Endothelial cell of umbilical vein (primary cell): ENCODE results near the gene RACGAP1. TPM values are rescaled to one million over a fixed set of nuclear protein-coding genes. Genes with fewer than 3 reads are reported as not detected.
"Not testable (repeated sequence)": the region's sequence is repeated elsewhere in the genome, so short reads cannot be mapped to it uniquely, and the experiment has no call there.

Experiments
- BruUV-seq: library from RNA; stranded (reverse); fragments of 400-500 nt; replicated peaks from 2 replicates; lab custom pipeline; 2021; lab: Mats Ljungman, UMichigan
- CTCF ChIA-PET: fragments of 300-600, 350-600 bp; sonication (Branson Sonifier 250); formaldehyde crosslinking; loops from one replicate; lab custom pipeline; 2021; ENCODE audit warnings: antibody characterized with exemption, inconsistent platforms; lab: Charles Lee
- POLR2A ChIA-PET: fragments of 300-600, 350-600 bp; sonication (Branson Sonifier 250); formaldehyde crosslinking; loops from one replicate; lab custom pipeline; 2021; ENCODE audit warnings: antibody characterized with exemption, inconsistent platforms; lab: Charles Lee
- DNase-seq: peaks from one replicate; pipeline ENCODE4 v3.0.0-alpha.2; 2011; ENCODE audit warnings: low read depth, low spot score
- FAIRE-seq: peaks from 2 replicates; lab custom pipeline; 2011; peaks lifted over from hg19 to GRCh38; lab: Jason Lieb, UNC
- H2AFZ ChIP-seq: 2 replicates; pipeline ENCODE4 v1.6.0; 2012; ENCODE audit warnings: low read depth, low read length, control low read depth, inconsistent platforms
- H3K27ac ChIP-seq: 2 replicates; pipeline ENCODE4 v1.5.1; 2011; ENCODE audit warnings: low read depth, mild to moderate bottlenecking, control low read depth, low read length, moderate library complexity; ENCODE audit not compliant: insufficient read depth
- H3K27me3 ChIP-seq, 2 experiments: 2 replicates each; pipeline versions ENCODE4 v1.6.0 to v1.6.1; 2011; ENCODE audit warnings: low read length in 2 of 2, mixed read lengths in 1 of 2; ENCODE audit not compliant: control insufficient read depth in 2 of 2, insufficient read depth in 2 of 2
- H3K36me3 ChIP-seq, 2 experiments: 2 replicates in 1 of 2; 3 replicates in 1 of 2; pipeline ENCODE4 v1.5.1; 2011; ENCODE audit warnings: low read length in 2 of 2, mild to moderate bottlenecking in 1 of 2, moderate library complexity in 1 of 2; ENCODE audit not compliant: control insufficient read depth in 2 of 2, insufficient read depth in 2 of 2; ENCODE audit errors: extremely low read depth in 1 of 2
- H3K4me1 ChIP-seq: 3 replicates; pipeline ENCODE4 v1.5.1; 2011; ENCODE audit warnings: mild to moderate bottlenecking, low read length; ENCODE audit not compliant: control insufficient read depth, insufficient read depth; ENCODE audit errors: extremely low read depth
- H3K4me2 ChIP-seq: 2 replicates; pipeline ENCODE4 v1.6.1; 2011; ENCODE audit warnings: low read length, control low read depth, mixed read lengths; ENCODE audit not compliant: insufficient read depth
- H3K4me3 ChIP-seq, 3 experiments: fragments of 200-600 bp in 1 of 3; sonication (generic), shearing (Covaris generic) in 1 of 3; replicated peaks in 1 of 3; 2 replicates each; pipeline ENCODE4 v1.5.1; 2011 to 2016; ENCODE audit warnings: control low read depth in 3 of 3, low read length in 3 of 3, mild to moderate bottlenecking in 2 of 3, inconsistent platforms in 1 of 3, low read depth in 1 of 3, moderate library complexity in 1 of 3; ENCODE audit not compliant: insufficient read depth in 1 of 3
- H3K79me2 ChIP-seq: 2 replicates; pipeline ENCODE4 v1.6.0; 2012; ENCODE audit warnings: low read length, inconsistent platforms; ENCODE audit not compliant: control insufficient read depth, insufficient read depth
- H3K9ac ChIP-seq: replicated peaks from 2 replicates; pipeline ENCODE3; 2011; ENCODE audit warnings: low read length, control low read depth; ENCODE audit not compliant: insufficient read depth; ENCODE audit errors: extremely low read depth
- H3K9me1 ChIP-seq: replicated peaks from 3 replicates; pipeline ENCODE4 v1.6.0; 2011; ENCODE audit warnings: mild to moderate bottlenecking, low read length; ENCODE audit not compliant: control insufficient read depth, insufficient read depth; ENCODE audit errors: extremely low read depth
- H3K9me3 ChIP-seq: replicated peaks from 2 replicates; pipeline ENCODE4 v1.5.1; 2012; ENCODE audit warnings: low read length, inconsistent platforms; ENCODE audit not compliant: control insufficient read depth, insufficient read depth
- H4K20me1 ChIP-seq: replicated peaks from 2 replicates; pipeline ENCODE3; 2011; ENCODE audit warnings: mild to moderate bottlenecking, low read length; ENCODE audit not compliant: control insufficient read depth, insufficient read depth; ENCODE audit errors: extremely low read depth
- EZH2 ChIP-seq: IDR thresholded peaks from 2 replicates; pipeline ENCODE4 v1.6.1; 2012; ENCODE audit warnings: borderline replicate concordance, low read depth, mild to moderate bottlenecking, moderate library complexity, low read length, inconsistent platforms; ENCODE audit not compliant: severe bottlenecking
- FOS ChIP-seq: IDR thresholded peaks from 2 replicates; pipeline ENCODE4 v1.6.1; 2011; ENCODE audit warnings: mild to moderate bottlenecking, low read length, moderate library complexity, borderline replicate concordance; ENCODE audit not compliant: insufficient read depth
- GATA2 ChIP-seq: IDR thresholded peaks from 2 replicates; pipeline ENCODE4 v1.7.0; 2011; ENCODE audit warnings: low read depth, mild to moderate bottlenecking, moderate library complexity, mixed read lengths, low read length; ENCODE audit not compliant: insufficient read length, insufficient read depth
- JUN ChIP-seq: IDR thresholded peaks from 2 replicates; pipeline ENCODE4 v1.6.1; 2011; ENCODE audit warnings: borderline replicate concordance, low read depth; ENCODE audit not compliant: insufficient read length, insufficient read depth
- MYC ChIP-seq: IDR thresholded peaks from one replicate; pipeline ENCODE4 v1.6.1; 2011; ENCODE audit warnings: mild to moderate bottlenecking, low read depth, low read length
- POLR2A ChIP-seq: IDR thresholded peaks from 2 replicates; pipeline ENCODE4 v1.6.1; 2012; ENCODE audit warnings: low read depth, mild to moderate bottlenecking, control low read depth, low read length
- POLR2AphosphoS5 ChIP-seq: IDR thresholded peaks from 2 replicates; pipeline ENCODE4 v1.6.1; 2012; ENCODE audit warnings: low read depth, mild to moderate bottlenecking, control low read depth, low read length, moderate library complexity; ENCODE audit not compliant: insufficient read depth
- dilution Hi-C: fragments of 300-500 bp; cut with MboI; formaldehyde crosslinking; loops from one replicate; pipeline ENCODE4 v1.15.0; 2019; ENCODE audit warnings: low sequenced_read_pairs; ENCODE audit not compliant: extremely low pct_ligation_motif_present
- intact Hi-C: fragments of 100-400 bp; cut with micrococcal nuclease; formaldehyde crosslinking; loops from one replicate; pipeline ENCODE4 v1.10.0; 2022
- polyA plus RNA-seq, 4 experiments: library from polyadenylated mRNA; depleted of rRNA in 3 of 4; stranded (reverse) in 3 of 4; unstranded in 1 of 4; fragments of >200 nt; gene quantifications; 2 replicates each; pipeline versions ENCODE4 v1.2.1 to v1.2.3, GENCODE V29; 2011 to 2012; ENCODE audit warnings: missing spikeins in 1 of 4
- total RNA-seq: library from RNA; stranded (reverse); gene quantifications from 2 replicates; pipeline ENCODE4 v1.2.3, GENCODE V29; 2021
- TF ChIP-seq, protein P1 (sequence below), 2 donors: IDR thresholded peaks; 1 replicate in 1 of 2; 2 replicates in 1 of 2; pipeline ENCODE4 v1.5.1; 2011; ENCODE audit warnings: low read length in 2 of 2, mild to moderate bottlenecking in 2 of 2, moderate library complexity in 2 of 2, control low read depth in 1 of 2, inconsistent platforms in 1 of 2, low read depth in 1 of 2; ENCODE audit not compliant: insufficient read depth in 1 of 2; ENCODE audit errors: extremely low read depth in 1 of 2
- TF ChIP-seq, protein P2 (sequence below): IDR thresholded peaks from 2 replicates; pipeline ENCODE4 v1.6.1; 2011; ENCODE audit not compliant: insufficient read depth, insufficient read length

The RACGAP1 gene
- total and polyA plus RNA-seq, 2 donors (not counting 3 experiments of a cell fraction or from before 2014, with no cell fraction given) = 16.5 to 56.3 TPM

GRCh38 chr12:50030449-50030848 lies 5.2 kb upstream of the RACGAP1 start:
- dilution Hi-C loops, H3K4me1 ChIP-seq, H3K9me3 ChIP-seq, FAIRE-seq, DNase-seq, intact Hi-C loops, H3K4me3 ChIP-seq, H3K27ac ChIP-seq, H3K4me2 ChIP-seq, POLR2A ChIA-PET, H4K20me1 ChIP-seq, H3K9ac ChIP-seq, H3K36me3 ChIP-seq, H3K9me1 ChIP-seq, H3K79me2 ChIP-seq, H2AFZ ChIP-seq, BruUV-seq: not testable (repeated sequence)
- CTCF ChIA-PET = interaction anchor here (0.8 to 4.6 kb wide), 6 partner anchors 9 to 63 kb away, joined by 3 to 27 read pairs (median 6); no protein-coding TSS in a partner anchor
- H3K27me3 ChIP-seq = peaks cover 26 to 27% of the 10 kb centered on the region in 2 experiments

GRCh38 chr12:50026691-50027090 lies 1.4 kb upstream of the RACGAP1 start:
- H2AFZ ChIP-seq = no peak overlapping the region
- no peak overlapping the region for H3K9ac ChIP-seq
- H3K4me1 ChIP-seq = peaks cover 10% of the 10 kb centered on the region
- POLR2A ChIA-PET = no interaction called here
- CTCF ChIA-PET = interaction anchor here (2.3 to 3.3 kb wide), 3 partner anchors 13 to 60 kb away, joined by 7 to 18 read pairs (median 11); no protein-coding TSS in a partner anchor
- TF ChIP-seq POLR2A = no peak
- TF ChIP-seq MYC = no peak
- TF ChIP-seq FOS = no peak
- no peak for TF ChIP-seq EZH2
- TF ChIP-seq, protein P1, sequence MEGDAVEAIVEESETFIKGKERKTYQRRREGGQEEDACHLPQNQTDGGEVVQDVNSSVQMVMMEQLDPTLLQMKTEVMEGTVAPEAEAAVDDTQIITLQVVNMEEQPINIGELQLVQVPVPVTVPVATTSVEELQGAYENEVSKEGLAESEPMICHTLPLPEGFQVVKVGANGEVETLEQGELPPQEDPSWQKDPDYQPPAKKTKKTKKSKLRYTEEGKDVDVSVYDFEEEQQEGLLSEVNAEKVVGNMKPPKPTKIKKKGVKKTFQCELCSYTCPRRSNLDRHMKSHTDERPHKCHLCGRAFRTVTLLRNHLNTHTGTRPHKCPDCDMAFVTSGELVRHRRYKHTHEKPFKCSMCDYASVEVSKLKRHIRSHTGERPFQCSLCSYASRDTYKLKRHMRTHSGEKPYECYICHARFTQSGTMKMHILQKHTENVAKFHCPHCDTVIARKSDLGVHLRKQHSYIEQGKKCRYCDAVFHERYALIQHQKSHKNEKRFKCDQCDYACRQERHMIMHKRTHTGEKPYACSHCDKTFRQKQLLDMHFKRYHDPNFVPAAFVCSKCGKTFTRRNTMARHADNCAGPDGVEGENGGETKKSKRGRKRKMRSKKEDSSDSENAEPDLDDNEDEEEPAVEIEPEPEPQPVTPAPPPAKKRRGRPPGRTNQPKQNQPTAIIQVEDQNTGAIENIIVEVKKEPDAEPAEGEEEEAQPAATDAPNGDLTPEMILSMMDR (IDR thresholded peaks at IDR 0.05; ENCODE audit: extremely low read depth in 1 of 2, insufficient read depth in 1 of 2, low read depth in 1 of 2, low read length in 2 of 2) = no peak
- no peak for TF ChIP-seq GATA2
- no peak for TF ChIP-seq POLR2AphosphoS5
- no peak for TF ChIP-seq JUN
- TF ChIP-seq, protein P2, sequence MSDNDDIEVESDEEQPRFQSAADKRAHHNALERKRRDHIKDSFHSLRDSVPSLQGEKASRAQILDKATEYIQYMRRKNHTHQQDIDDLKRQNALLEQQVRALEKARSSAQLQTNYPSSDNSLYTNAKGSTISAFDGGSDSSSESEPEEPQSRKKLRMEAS = no peak
- peaks cover 33% of the 10 kb centered on the region for H3K79me2 ChIP-seq
- H3K36me3 ChIP-seq = no peaks in the 10 kb centered on the region
- DNase-seq (no peak), FAIRE-seq (no peak)
- peaks cover 17 to 18% of the 10 kb centered on the region in 2 experiments for H3K27me3 ChIP-seq
- no peak overlapping the region for H3K4me2 ChIP-seq
- intact Hi-C loops = no loop called here
- H4K20me1 ChIP-seq = no peaks in the 10 kb centered on the region
- H3K9me3 ChIP-seq = no peaks in the 10 kb centered on the region
- no TSS peak for BruUV-seq
- dilution Hi-C loops = no loop called here
- H3K4me3 ChIP-seq = no peak overlapping the region
- H3K27ac ChIP-seq = no peak overlapping the region
- H3K9me1 ChIP-seq = no peaks in the 10 kb centered on the region
